ENCODE measurements around the gene PLEKHH2. TPM values are rescaled to one million over a fixed set of nuclear protein-coding genes. Genes with fewer than 3 reads are reported as not detected.
"Not testable (repeated sequence)": the region's sequence is repeated elsewhere in the genome, so short reads cannot be mapped to it uniquely, and the experiment has no call there.

PLEKHH2 gene
- total RNA-seq, 1 donor from 2014 or later: 0.11 TPM

DNA sequence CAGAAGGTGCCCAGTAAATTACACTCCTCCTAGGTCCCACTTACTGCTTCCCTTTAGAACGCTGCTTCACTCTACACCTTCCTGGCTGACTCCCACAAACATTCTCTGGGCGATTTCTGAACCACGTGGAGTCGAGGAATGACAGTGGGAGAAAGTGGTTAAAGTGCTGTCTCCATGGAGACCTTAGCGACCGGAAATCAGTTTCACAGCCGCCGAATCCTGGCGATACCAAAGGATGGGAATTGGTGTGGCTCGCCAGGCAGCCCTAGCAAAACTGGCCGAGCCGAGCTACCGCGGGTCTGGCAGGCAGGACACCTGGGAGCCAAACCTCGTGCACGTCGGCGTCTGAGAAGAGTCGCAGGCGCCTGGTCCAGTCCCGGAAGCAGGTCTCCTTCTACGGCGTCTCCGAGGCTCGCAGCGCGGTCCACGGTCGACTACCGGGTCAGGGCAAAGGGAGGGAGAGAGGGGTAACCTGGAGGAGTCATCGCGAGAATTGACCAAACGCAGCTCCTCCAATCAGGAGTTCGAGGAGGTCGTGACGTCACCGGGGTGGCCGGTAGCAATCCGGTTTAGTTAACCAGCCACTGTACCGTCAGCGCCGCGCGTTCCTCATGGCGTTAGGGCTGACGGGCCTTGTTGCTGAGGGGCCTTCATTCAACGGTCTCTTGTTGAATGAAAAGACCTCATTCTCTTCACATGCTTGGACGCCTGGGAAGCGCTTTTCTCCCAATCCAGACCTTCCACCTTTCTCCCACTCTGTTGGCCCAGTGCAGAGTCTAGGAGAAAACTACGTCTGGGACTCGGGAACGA is 41.3 kb upstream of the PLEKHH2 start, which contains the start of gene THADA:
Gene THADA (minus strand): TSS at position 436 of the 810 bp plus-strand sequence. CDS start 3,646 bp downstream, outside the sequence.
- H3K9me3 Mint-ChIP-seq: no peaks in the 10 kb centered on the region
- H3K27ac Mint-ChIP-seq: peak within 1 kb of the TSS; percentile 95
- H3K4me3 Mint-ChIP-seq: peak within 1 kb of the TSS; percentile 97
- H3K36me3 Mint-ChIP-seq (ENCODE audit: low read depth): peaks cover 26% of the 10 kb centered on the region
- CTCF ChIA-PET: interaction anchor here (0.5 to 2.4 kb wide), 5 partner anchors 10 to 401 kb away, joined by 3 to 11 read pairs (median 6); no protein-coding TSS in a partner anchor
- DNase-seq (peak; percentile 86), ATAC-seq (ENCODE audit: low read depth) (peak; percentile 98)
- POLR2A ChIA-PET: interaction anchor here (0.6 to 2.5 kb wide), 22 partner anchors 9 to 1459 kb away, joined by 3 to 25 read pairs (median 4); partner anchors contain the start of genes HAAO, LRPPRC, PLEKHH2 and PPM1B
- H3K27me3 Mint-ChIP-seq: no peaks in the 10 kb centered on the region
- intact Hi-C loops (cut with micrococcal nuclease): loop anchor here (1.0 to 5.0 kb wide), 8 partner anchors 16 to 1235 kb away; partner anchors contain the start of genes CAMKMT, COX7A2L, MTA3 and PPM1B
- H3K4me1 Mint-ChIP-seq: peaks cover 27% of the 10 kb centered on the region
- TF ChIP-seq, protein P1, sequence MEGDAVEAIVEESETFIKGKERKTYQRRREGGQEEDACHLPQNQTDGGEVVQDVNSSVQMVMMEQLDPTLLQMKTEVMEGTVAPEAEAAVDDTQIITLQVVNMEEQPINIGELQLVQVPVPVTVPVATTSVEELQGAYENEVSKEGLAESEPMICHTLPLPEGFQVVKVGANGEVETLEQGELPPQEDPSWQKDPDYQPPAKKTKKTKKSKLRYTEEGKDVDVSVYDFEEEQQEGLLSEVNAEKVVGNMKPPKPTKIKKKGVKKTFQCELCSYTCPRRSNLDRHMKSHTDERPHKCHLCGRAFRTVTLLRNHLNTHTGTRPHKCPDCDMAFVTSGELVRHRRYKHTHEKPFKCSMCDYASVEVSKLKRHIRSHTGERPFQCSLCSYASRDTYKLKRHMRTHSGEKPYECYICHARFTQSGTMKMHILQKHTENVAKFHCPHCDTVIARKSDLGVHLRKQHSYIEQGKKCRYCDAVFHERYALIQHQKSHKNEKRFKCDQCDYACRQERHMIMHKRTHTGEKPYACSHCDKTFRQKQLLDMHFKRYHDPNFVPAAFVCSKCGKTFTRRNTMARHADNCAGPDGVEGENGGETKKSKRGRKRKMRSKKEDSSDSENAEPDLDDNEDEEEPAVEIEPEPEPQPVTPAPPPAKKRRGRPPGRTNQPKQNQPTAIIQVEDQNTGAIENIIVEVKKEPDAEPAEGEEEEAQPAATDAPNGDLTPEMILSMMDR (IDR thresholded peaks at IDR 0.05): no peak

DNA sequence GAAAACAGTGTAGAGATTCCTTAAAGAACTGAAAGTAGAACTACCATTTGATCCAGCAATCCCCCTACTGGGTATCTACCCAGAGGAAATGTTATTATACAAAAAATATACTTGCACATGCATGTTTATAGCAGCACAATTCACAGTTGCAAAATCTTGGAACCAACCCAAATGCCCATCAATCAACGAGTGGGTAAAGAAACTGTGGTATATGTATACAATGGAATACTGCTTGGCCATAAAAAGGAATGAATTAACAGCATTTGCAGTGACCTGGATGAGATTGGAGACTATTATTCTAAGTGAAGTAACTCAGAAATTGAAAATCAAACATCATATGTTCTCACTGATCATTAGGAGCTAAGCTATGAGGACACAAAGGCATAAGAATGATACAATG is 36.5 kb upstream of the PLEKHH2 start:
- H3K27ac Mint-ChIP-seq; H3K27me3 Mint-ChIP-seq; DNase-seq; H3K36me3 Mint-ChIP-seq (ENCODE audit: low read depth); H3K4me3 Mint-ChIP-seq; ATAC-seq (ENCODE audit: low read depth); H3K9me3 Mint-ChIP-seq; POLR2A ChIA-PET; intact Hi-C loops (cut with micrococcal nuclease); CTCF ChIA-PET: not testable (repeated sequence)
- peaks cover 10% of the 10 kb centered on the region for H3K4me1 Mint-ChIP-seq

DNA sequence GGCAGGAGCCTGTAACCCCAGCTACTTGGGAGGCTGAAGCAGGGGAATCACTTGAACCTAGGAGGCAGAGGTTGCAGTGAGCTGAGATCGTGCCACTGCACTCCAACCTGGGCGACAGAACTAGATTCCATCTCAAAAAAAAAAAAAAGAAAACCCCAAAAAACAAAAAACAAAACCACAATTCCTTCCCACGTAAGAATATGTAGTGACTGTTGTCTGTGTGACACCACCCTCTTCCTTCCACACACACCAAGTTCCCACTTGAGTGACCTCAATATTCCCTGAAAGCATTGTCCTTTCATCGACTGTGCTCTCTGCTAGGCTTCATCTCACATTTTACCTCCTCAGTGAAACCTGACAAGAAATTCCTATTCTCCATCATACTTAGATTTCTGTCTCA is 32.4 kb upstream of the PLEKHH2 start:
- intact Hi-C loops (cut with micrococcal nuclease): no loop called here
- no peak overlapping the region for H3K27ac Mint-ChIP-seq
- ATAC-seq (ENCODE audit: low read depth) (no peak), DNase-seq (no peak)
- POLR2A ChIA-PET: interaction anchor here (0.7 kb wide), 1 partner anchor 30 kb away, joined by 4 read pairs; no protein-coding TSS in a partner anchor
- TF ChIP-seq, protein P1 (IDR thresholded peaks at IDR 0.05): no peak
- H3K27me3 Mint-ChIP-seq: peaks cover 2% of the 10 kb centered on the region
- no peaks in the 10 kb centered on the region for H3K9me3 Mint-ChIP-seq
- no peak overlapping the region for H3K4me3 Mint-ChIP-seq
- no peaks in the 10 kb centered on the region for H3K36me3 Mint-ChIP-seq (ENCODE audit: low read depth)
- no peaks in the 10 kb centered on the region for H3K4me1 Mint-ChIP-seq
- CTCF ChIA-PET: interaction anchor here (2.2 kb wide), 1 partner anchor 8 kb away, joined by 11 read pairs; the partner anchor contains the start of gene THADA

DNA sequence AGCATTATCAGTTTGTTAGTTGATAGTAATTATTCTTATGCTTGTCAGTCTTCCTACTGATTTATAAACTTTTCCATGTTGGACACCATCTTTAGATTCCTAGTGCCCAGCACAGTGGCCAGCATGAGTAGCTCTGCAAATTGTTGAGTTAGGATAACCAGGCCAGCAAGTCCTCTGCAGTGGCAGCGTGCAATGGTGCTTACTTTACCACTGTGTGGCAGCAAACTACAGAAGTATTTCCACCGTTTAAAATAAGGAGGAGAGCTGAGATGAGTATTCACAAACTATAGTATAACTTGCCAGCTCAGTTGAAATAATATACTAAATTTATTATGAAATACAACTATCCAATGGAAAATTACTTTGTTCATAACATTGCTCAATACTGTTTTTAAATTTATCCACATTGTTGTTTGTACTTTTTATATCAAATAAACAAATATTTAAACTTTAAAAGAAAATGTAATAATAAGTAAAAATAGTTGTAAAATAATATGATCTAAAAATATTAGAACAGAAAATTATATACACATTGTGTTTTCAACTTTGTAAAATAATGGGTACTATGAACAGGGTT is 31.9 kb upstream of the PLEKHH2 start:
- CTCF ChIA-PET: interaction anchor here (0.8 to 2.2 kb wide), 2 partner anchors 9 to 21 kb away, joined by 3 to 11 read pairs; partner anchors contain the start of gene THADA
- POLR2A ChIA-PET: interaction anchor here (1.7 kb wide), 1 partner anchor 9 kb away, joined by 4 read pairs; the partner anchor contains the start of gene THADA
- Mint-ChIP-seq H3K4me1 (no peaks in the 10 kb centered on the region), H3K36me3 (ENCODE audit: low read depth) (no peaks in the 10 kb centered on the region), H3K27ac (no peak overlapping the region), H3K9me3 (no peaks in the 10 kb centered on the region), H3K4me3 (no peak overlapping the region), H3K27me3 (peaks cover 2% of the 10 kb centered on the region)
- TF ChIP-seq, protein P1 (IDR thresholded peaks at IDR 0.05): no peak
- ATAC-seq (ENCODE audit: low read depth) (no peak), DNase-seq (no peak)
- intact Hi-C loops (cut with micrococcal nuclease): no loop called here

DNA sequence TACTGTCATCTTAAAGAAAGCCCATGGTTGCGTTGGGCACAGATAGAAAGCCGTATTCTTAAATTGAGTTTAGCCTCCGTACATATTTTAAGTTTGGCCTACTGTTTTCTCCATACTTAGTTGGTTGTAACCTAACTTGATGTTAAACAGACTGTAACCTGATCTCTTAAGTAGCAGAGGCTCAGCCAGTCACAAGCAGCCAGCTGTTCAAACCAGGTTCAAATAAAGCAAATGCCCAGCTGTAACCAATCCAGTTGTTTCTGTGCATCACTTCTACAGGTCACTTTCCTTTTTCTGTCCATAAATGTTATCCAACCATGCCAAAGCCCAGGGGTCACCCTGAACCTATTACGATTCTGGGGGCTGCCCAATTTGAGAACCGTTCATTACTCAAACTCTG is 31.2 kb upstream of the PLEKHH2 start:
- CTCF ChIA-PET: interaction anchor here (0.8 to 2.2 kb wide), 2 partner anchors 9 to 22 kb away, joined by 3 to 11 read pairs; partner anchors contain the start of gene THADA
- DNase-seq: no peak
- Mint-ChIP-seq H3K4me3 (no peak overlapping the region), H3K27me3 (peaks cover 2% of the 10 kb centered on the region), H3K27ac (no peak overlapping the region), H3K4me1 (no peaks in the 10 kb centered on the region), H3K9me3 (no peaks in the 10 kb centered on the region), H3K36me3 (ENCODE audit: low read depth) (no peaks in the 10 kb centered on the region)
- no peak for ATAC-seq (ENCODE audit: low read depth)
- intact Hi-C loops (cut with micrococcal nuclease): no loop called here
- POLR2A ChIA-PET: interaction anchor here (1.7 kb wide), 1 partner anchor 10 kb away, joined by 4 read pairs; the partner anchor contains the start of gene THADA
- TF ChIP-seq, protein P1 (IDR thresholded peaks at IDR 0.05): no peak
